ENCODE results near the gene GABRE. TPM values are rescaled to one million over a fixed set of nuclear protein-coding genes. Genes with fewer than 3 reads are reported as not detected.

Gene GABRE
- total RNA-seq, 1 donor from 2014 or later = 1.0 TPM

Small RNAs within 50 kb of the gene (microRNA-seq; reads per million reads assigned to microRNA genes)
- 53.2 reads per million, percentile 52 among the genes with 10 or more reads in this experiment for gene MIR224 (ENCODE audit: borderline number of aligned reads)
- 48.2 reads per million, percentile 50 among the genes with 10 or more reads in this experiment for gene MIR452 (ENCODE audit: borderline number of aligned reads)

Other genes with a start within 250 kb of the GABRE start
- not detected in 3 replicates for gene CNGA2, start 239.9 kb downstream of the GABRE start, total RNA-seq
- gene MAGEA4, start 61.8 kb downstream of the GABRE start, total RNA-seq = not detected in 3 replicates
- gene MAGEA10, start 163.9 kb upstream of the GABRE start, total RNA-seq = not detected in 3 replicates